ENCODE data around the gene ARHGAP6.

DNA sequence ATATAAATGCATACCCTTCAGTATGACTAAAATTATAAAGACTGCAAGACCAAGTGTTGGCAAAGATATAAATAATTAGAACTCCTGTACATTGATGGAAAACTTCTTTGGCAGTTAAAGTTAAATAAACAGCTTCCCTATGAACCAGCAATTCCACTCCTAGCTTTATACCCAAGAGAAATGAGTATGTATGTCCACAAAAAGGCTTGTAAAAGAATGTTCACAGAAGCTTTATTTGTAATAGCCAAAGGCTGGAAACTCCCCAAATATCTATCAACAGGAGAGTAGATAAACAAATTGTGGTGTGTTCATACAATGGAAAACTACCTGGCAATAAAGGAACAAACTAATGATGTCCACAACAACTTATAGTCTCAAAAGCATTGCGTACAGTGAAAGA, 187.7 kb downstream of the ARHGAP6 start:
- TF ChIP-seq, protein P1, sequence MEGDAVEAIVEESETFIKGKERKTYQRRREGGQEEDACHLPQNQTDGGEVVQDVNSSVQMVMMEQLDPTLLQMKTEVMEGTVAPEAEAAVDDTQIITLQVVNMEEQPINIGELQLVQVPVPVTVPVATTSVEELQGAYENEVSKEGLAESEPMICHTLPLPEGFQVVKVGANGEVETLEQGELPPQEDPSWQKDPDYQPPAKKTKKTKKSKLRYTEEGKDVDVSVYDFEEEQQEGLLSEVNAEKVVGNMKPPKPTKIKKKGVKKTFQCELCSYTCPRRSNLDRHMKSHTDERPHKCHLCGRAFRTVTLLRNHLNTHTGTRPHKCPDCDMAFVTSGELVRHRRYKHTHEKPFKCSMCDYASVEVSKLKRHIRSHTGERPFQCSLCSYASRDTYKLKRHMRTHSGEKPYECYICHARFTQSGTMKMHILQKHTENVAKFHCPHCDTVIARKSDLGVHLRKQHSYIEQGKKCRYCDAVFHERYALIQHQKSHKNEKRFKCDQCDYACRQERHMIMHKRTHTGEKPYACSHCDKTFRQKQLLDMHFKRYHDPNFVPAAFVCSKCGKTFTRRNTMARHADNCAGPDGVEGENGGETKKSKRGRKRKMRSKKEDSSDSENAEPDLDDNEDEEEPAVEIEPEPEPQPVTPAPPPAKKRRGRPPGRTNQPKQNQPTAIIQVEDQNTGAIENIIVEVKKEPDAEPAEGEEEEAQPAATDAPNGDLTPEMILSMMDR (IDR thresholded peaks at IDR 0.05 in 2 of 3, conservative IDR thresholded peaks at IDR 0.05 in 1 of 3; ENCODE audit: borderline replicate concordance in 1 of 3, insufficient read depth in 1 of 3, low read depth in 2 of 3, low read length in 2 of 3): no peak
- TF ChIP-seq SP1 (IDR thresholded peaks at IDR 0.05; ENCODE audit: low read depth): no peak

All from HCT116 (cell line).